Naive thymus-derived CD4-positive, alpha-beta T cell (primary cell): ENCODE results near the gene GRAMD1A. TPM values are rescaled to one million over a fixed set of nuclear protein-coding genes. Genes with fewer than 3 reads are reported as not detected.

ENCODE experiments used
- ATAC-seq: fragments of 150-1000 bp; cut with Tn5 transposase; 2 replicates; pipeline ENCODE4 v1.10.0; 2021; ENCODE audit warnings: mild to moderate bottlenecking, moderate library complexity
- CTCF ChIA-PET: fragments of 350-600 bp; sonication (Branson Sonifier 250); formaldehyde crosslinking; loops from one replicate; lab custom pipeline; 2021; ENCODE audit warnings: antibody characterized with exemption; lab: Charles Lee
- POLR2A ChIA-PET: fragments of 350-600 bp; sonication (Branson Sonifier 250); formaldehyde crosslinking; loops from one replicate; lab custom pipeline; 2021; ENCODE audit warnings: antibody characterized with exemption, inconsistent platforms; lab: Charles Lee
- DNase-seq, 9 donors: peaks; one replicate each; pipeline versions ENCODE4 v3.0.0 to v3.0.0-alpha.2; 2020 to 2022; ENCODE audit warnings: mixed read lengths in 1 of 9
- H3K27ac ChIP-seq: one replicate; pipeline ENCODE4 v1.7.0; 2013; ENCODE audit warnings: mild to moderate bottlenecking, low read depth, low read length, moderate library complexity
- H3K27me3 ChIP-seq, 2 donors: one replicate each; pipeline ENCODE4 v1.7.0; 2013; ENCODE audit warnings: low read length in 2 of 2, mild to moderate bottlenecking in 2 of 2, moderate library complexity in 2 of 2; ENCODE audit not compliant: control insufficient read depth in 2 of 2, insufficient read depth in 2 of 2
- H3K36me3 ChIP-seq, 3 experiments: 1 replicate in 2 of 3; 2 replicates in 1 of 3; pipeline ENCODE4 v1.7.0; 2013; ENCODE audit warnings: low read length in 3 of 3, mild to moderate bottlenecking in 3 of 3, moderate library complexity in 1 of 3; ENCODE audit not compliant: insufficient read depth in 3 of 3, control insufficient read depth in 2 of 3
- H3K4me1 ChIP-seq, 2 donors: one replicate each; pipeline ENCODE4 v1.7.0; 2013; ENCODE audit warnings: low read length in 2 of 2, mild to moderate bottlenecking in 2 of 2, moderate library complexity in 1 of 2; ENCODE audit not compliant: control insufficient read depth in 2 of 2, insufficient read depth in 2 of 2
- H3K4me3 ChIP-seq: 2 replicates; pipeline ENCODE4 v1.7.0; 2013; ENCODE audit warnings: mild to moderate bottlenecking, low read length
- H3K9me3 ChIP-seq, 3 experiments: 1 replicate in 2 of 3; 2 replicates in 1 of 3; pipeline ENCODE4 v1.7.0; 2013; ENCODE audit warnings: low read length in 3 of 3; ENCODE audit not compliant: control insufficient read depth in 2 of 3
- H3K27ac Mint-ChIP-seq, 9 donors: one replicate each; pipeline ENCODE4 v1.8.0; 2020 to 2022; ENCODE audit warnings: mixed read lengths in 9 of 9, mild to moderate bottlenecking in 8 of 9, moderate library complexity in 5 of 9, inconsistent platforms in 2 of 9
- H3K27me3 Mint-ChIP-seq, 5 donors: one replicate each; pipeline ENCODE4 v1.8.0; 2021 to 2022; ENCODE audit warnings: mixed read lengths in 5 of 5, mild to moderate bottlenecking in 1 of 5
- H3K36me3 Mint-ChIP-seq, 5 donors: one replicate each; pipeline ENCODE4 v1.8.0; 2020 to 2022; ENCODE audit warnings: mixed read lengths in 5 of 5, mild to moderate bottlenecking in 3 of 5, inconsistent platforms in 1 of 5
- H3K4me1 Mint-ChIP-seq, 7 donors: one replicate each; pipeline ENCODE4 v1.8.0; 2020 to 2022; ENCODE audit warnings: mixed read lengths in 7 of 7, mild to moderate bottlenecking in 3 of 7, inconsistent platforms in 1 of 7
- H3K4me3 Mint-ChIP-seq, 10 donors: one replicate each; pipeline ENCODE4 v1.8.0; 2020 to 2022; ENCODE audit warnings: mild to moderate bottlenecking in 10 of 10, mixed read lengths in 10 of 10, moderate library complexity in 6 of 10, inconsistent platforms in 2 of 10
- H3K9me3 Mint-ChIP-seq, 11 donors: one replicate each; pipeline ENCODE4 v1.8.0; 2020 to 2022; ENCODE audit warnings: mixed read lengths in 11 of 11, mild to moderate bottlenecking in 4 of 11, inconsistent platforms in 1 of 11, moderate library complexity in 1 of 11
- intact Hi-C, 2 donors: fragments of 100-400 bp; cut with micrococcal nuclease; formaldehyde crosslinking; loops; one replicate each; pipeline ENCODE4 v1.15.1; 2023
- polyA plus RNA-seq, 2 donors: library from polyadenylated mRNA; unstranded; fragments of 300-500 nt; fragmentation: Illumina TruSeq; gene quantifications; one replicate each; pipeline ENCODE4 v1.2.3, GENCODE V29; 2021
- total RNA-seq, 6 experiments: library from RNA in 5 of 6; stranded (reverse) in 5 of 6; gene quantifications; 1 replicate in 5 of 6; 2 replicates in 1 of 6; pipeline ENCODE4 v1.2.3 and lab custom pipeline; 2021 to 2026

The GRAMD1A gene
- total and polyA plus RNA-seq, 7 experiments from 2014 or later: 33.6 to 286 (median 167) TPM

DNA sequence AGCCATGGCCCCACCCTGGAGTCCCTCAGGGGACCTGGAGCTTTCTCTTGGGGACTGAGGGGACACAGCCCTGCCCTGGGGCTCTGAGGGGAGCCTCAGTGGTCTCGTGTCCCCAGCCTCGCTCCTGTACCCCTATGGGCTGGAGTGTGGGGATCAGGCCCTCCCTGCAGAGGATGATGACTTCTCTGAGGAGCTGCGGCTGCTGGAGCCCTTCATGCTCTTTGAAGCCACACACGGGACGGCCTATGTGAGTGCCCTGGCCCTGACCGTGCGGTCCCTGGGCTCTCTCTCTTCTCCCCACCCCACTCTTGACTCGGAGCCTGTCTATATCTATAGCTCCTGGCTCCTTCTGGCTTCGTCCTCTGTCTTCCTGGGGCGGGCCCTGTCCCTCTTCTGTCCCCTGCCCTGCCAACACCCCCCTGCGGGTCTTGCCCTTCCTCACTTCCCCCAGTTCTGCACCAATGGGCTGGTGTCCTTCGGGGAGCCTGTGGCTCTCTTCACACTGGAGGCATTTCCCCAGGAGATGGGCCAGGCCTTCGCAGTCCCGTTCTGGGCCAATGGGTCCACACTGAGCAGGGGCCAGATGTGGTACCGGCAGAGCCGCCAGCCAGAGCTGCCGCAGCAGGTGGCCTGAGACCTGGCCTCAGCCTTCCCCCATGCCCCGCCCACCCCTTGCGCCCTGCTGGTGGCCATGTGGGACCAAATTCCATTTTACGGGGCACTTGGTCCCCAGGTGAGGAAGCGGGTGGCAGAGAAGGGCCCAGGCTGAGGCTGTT is 74.5 kb downstream of the GRAMD1A start:
- Mint-ChIP-seq H3K4me1 (peaks cover 0 to 3% (median 0%) of the 10 kb centered on the region in 7 donors), H3K4me3 (no peak overlapping the region), H3K27ac (no peak overlapping the region), H3K9me3 (peaks cover 0 to 5% (median 3%) of the 10 kb centered on the region in 11 donors), H3K27me3 (peaks cover 0 to 4% (median 0%) of the 10 kb centered on the region in 5 donors), H3K36me3 (peaks cover 0 to 4% (median 0%) of the 10 kb centered on the region in 5 donors)
- intact Hi-C loops: no loop called here
- Histone ChIP-seq H3K36me3 (no peaks in the 10 kb centered on the region), H3K27ac (no peak overlapping the region), H3K4me3 (no peak overlapping the region), H3K9me3 (no peaks in the 10 kb centered on the region), H3K4me1 (no peaks in the 10 kb centered on the region), H3K27me3 (no peaks in the 10 kb centered on the region)
- POLR2A ChIA-PET: no interaction called here
- no peak for ATAC-seq
- DNase-seq: no peak
- CTCF ChIA-PET: interaction anchor here (0.7 kb wide), 1 partner anchor 11 kb away, joined by 3 read pairs; no protein-coding TSS in a partner anchor

DNA sequence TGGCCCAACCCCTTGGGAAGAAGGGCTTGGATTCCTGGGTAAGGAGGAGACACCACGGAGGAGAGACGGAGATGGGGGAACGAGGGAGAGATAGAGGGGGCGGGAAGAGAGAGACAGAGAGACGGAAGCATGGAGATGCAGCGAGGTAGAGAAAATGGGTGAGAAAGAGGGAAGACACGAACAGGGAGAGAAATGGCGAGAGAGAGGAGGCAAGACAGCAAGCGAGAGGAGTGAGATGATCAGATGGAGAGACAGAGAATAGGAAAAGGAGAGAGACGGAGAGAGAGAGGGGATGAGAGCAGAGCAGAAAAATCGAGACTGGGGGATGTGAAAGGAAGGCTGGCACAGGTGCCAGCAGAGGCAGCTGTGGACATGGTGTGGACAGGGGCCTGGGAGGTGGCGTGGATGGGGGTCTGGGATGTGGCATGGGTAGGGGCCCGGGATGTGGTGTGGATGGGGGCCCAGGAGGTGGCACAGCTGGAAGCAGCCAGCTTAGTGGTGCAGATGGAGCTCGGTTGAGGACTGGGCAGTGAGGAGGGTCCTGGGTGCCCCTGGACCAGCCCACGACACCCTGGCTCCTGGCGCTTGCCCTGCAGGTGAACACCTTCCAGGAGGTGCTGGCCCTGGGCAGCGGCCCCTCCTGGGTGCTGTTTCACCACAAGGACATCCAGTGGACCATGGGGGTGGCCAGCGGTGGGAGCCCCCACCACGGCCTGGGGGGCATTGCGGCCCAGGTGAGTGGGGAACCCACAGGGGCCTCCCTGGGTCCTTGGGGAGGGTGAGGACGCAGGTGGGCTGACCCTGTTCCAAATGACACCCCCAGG is 75.3 kb downstream of the GRAMD1A start:
- H3K4me3 Mint-ChIP-seq: no peak overlapping the region
- DNase-seq: no peak
- H3K4me1 Mint-ChIP-seq: peaks cover 0 to 3% (median 0%) of the 10 kb centered on the region in 7 donors
- Histone ChIP-seq H3K4me1 (no peaks in the 10 kb centered on the region), H3K27ac (no peak overlapping the region), H3K27me3 (no peaks in the 10 kb centered on the region), H3K4me3 (no peak overlapping the region), H3K36me3 (no peaks in the 10 kb centered on the region), H3K9me3 (no peaks in the 10 kb centered on the region)
- H3K27ac Mint-ChIP-seq: no peak overlapping the region
- H3K36me3 Mint-ChIP-seq: peaks cover 0 to 4% (median 0%) of the 10 kb centered on the region in 5 donors
- CTCF ChIA-PET: no interaction called here
- intact Hi-C loops: no loop called here
- POLR2A ChIA-PET: no interaction called here
- H3K9me3 Mint-ChIP-seq: peaks cover 0 to 4% (median 0%) of the 10 kb centered on the region in 11 donors
- ATAC-seq: no peak
- H3K27me3 Mint-ChIP-seq: peaks cover 0 to 4% (median 0%) of the 10 kb centered on the region in 5 donors

DNA sequence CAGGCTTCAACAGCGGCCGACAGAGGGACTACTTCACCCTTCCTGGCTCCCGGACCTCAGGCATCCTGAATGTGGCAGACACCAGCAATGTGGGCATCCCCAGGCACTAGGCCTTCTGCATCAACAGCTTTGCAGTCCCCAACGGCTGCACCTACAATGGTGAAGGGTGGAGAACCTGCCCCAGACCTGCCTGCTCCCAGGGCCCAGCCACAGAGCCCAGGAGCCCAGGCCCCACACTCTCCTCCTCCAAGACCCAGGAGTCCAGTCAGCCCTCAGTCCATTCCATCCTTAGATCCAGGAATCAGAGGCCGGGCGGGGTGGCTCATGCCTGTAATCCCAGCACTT is 75.9 kb downstream of the GRAMD1A start:
- DNase-seq: no peak
- CTCF ChIA-PET: no interaction called here
- Mint-ChIP-seq H3K9me3 (no peaks in the 10 kb centered on the region), H3K27ac (no peak overlapping the region), H3K36me3 (no peaks in the 10 kb centered on the region), H3K4me1 (peaks cover 0 to 3% (median 0%) of the 10 kb centered on the region in 7 donors), H3K4me3 (no peak overlapping the region), H3K27me3 (peaks cover 0 to 4% (median 0%) of the 10 kb centered on the region in 5 donors)
- POLR2A ChIA-PET: no interaction called here
- intact Hi-C loops: no loop called here
- no peak overlapping the region for H3K4me3 ChIP-seq
- H3K27me3 ChIP-seq: no peaks in the 10 kb centered on the region
- H3K27ac ChIP-seq: no peak overlapping the region
- no peaks in the 10 kb centered on the region for H3K4me1 ChIP-seq
- H3K9me3 ChIP-seq: no peaks in the 10 kb centered on the region
- ATAC-seq: no peak
- no peaks in the 10 kb centered on the region for H3K36me3 ChIP-seq

Other genes with a start within 250 kb of the GRAMD1A start
- 10 to 100 TPM in 2 of 5 experiments, 1 to 10 TPM in 3; 2.9 to 11.6 (median 5.3) TPM for gene ZNF599, start 227.1 kb upstream of the GRAMD1A start, total RNA-seq
- 10 to 100 TPM in 1 of 2 donors, 1 to 10 TPM in 1; 9.6 to 10.9 TPM for gene ZNF599, start 227.1 kb upstream of the GRAMD1A start, polyA plus RNA-seq
- 10 to 100 TPM in 1 of 5 experiments, 1 to 10 TPM in 4; 2.0 to 13.1 (median 3.5) TPM for gene ZNF30, start 73.4 kb upstream of the GRAMD1A start, total RNA-seq
- 10 to 100 TPM; 10.2 to 13.0 TPM for gene ZNF30, start 73.4 kb upstream of the GRAMD1A start, polyA plus RNA-seq
- gene ZNF792, start 36.1 kb upstream of the GRAMD1A start, total RNA-seq: 10 to 100 TPM; 11.0 to 33.9 (median 14.7) TPM
- 10 to 100 TPM; 18.3 to 23.5 TPM for gene ZNF792, start 36.1 kb upstream of the GRAMD1A start, polyA plus RNA-seq
- gene SCN1B, start 30.1 kb downstream of the GRAMD1A start, total RNA-seq: 1 to 10 TPM in 4 of 5 experiments, under 1 TPM in 1; 0.48 to 1.9 (median 1.8) TPM
- under 1 TPM in 1 of 2 donors, not detected in 1; 0.23 TPM for gene SCN1B, start 30.1 kb downstream of the GRAMD1A start, polyA plus RNA-seq
- gene HPN, start 41.4 kb downstream of the GRAMD1A start, total RNA-seq: not detected
- not detected for gene HPN, start 41.4 kb downstream of the GRAMD1A start, polyA plus RNA-seq
- gene FXYD3, start 115.5 kb downstream of the GRAMD1A start, total RNA-seq: not detected
- not detected for gene FXYD3, start 115.5 kb downstream of the GRAMD1A start, polyA plus RNA-seq
- 1 to 10 TPM in 1 of 5 experiments, under 1 TPM in 4; 0.19 to 1.6 (median 0.51) TPM for gene LGI4, start 134.7 kb downstream of the GRAMD1A start, total RNA-seq
- gene LGI4, start 134.7 kb downstream of the GRAMD1A start, polyA plus RNA-seq: not detected
- gene FXYD1, start 138.5 kb downstream of the GRAMD1A start, total RNA-seq: 1 to 10 TPM in 1 of 5 experiments, under 1 TPM in 2, not detected in 2; 0.46 to 1.2 (median 0.78) TPM
- under 1 TPM in 1 of 2 donors, not detected in 1; 0.91 TPM for gene FXYD1, start 138.5 kb downstream of the GRAMD1A start, polyA plus RNA-seq
- gene FXYD7, start 142.9 kb downstream of the GRAMD1A start, total RNA-seq: 10 to 100 TPM in 1 of 5 experiments, 1 to 10 TPM in 4; 1.8 to 13.2 (median 3.5) TPM
- gene FXYD7, start 142.9 kb downstream of the GRAMD1A start, polyA plus RNA-seq: 1 to 10 TPM; 2.1 to 2.6 TPM
- 100 to 1,000 TPM; 362 to 458 (median 387) TPM for gene FXYD5, start 154.4 kb downstream of the GRAMD1A start, total RNA-seq
- gene FXYD5, start 154.4 kb downstream of the GRAMD1A start, polyA plus RNA-seq: 100 to 1,000 TPM; 464 to 575 TPM
- not detected for gene FAM187B, start 228.4 kb downstream of the GRAMD1A start, total RNA-seq
- gene FAM187B, start 228.4 kb downstream of the GRAMD1A start, polyA plus RNA-seq: not detected
- 10 to 100 TPM in 4 of 5 experiments, 1 to 10 TPM in 1; 4.6 to 59.3 (median 25.1) TPM for gene LSR, start 248.7 kb downstream of the GRAMD1A start, total RNA-seq
- gene LSR, start 248.7 kb downstream of the GRAMD1A start, polyA plus RNA-seq: 10 to 100 TPM; 23.4 to 39.1 TPM